ENCODE measurements around the gene KCTD17.

KCTD17 gene

GRCh38 chr22:37057796-37058510 lies 6.4 kb downstream of the KCTD17 start:
- no peak overlapping the region for H3K4me3 Mint-ChIP-seq
- H3K36me3 Mint-ChIP-seq (ENCODE audit: low read depth), result peaks cover 12% of the 10 kb centered on the region
- peaks cover 27% of the 10 kb centered on the region for H3K4me1 Mint-ChIP-seq (ENCODE audit: low read depth)
- no peak overlapping the region for H3K27ac Mint-ChIP-seq
- H3K27me3 Mint-ChIP-seq, result no peaks in the 10 kb centered on the region
- H3K9me3 Mint-ChIP-seq, result no peaks in the 10 kb centered on the region

GRCh38 chr22:37058917-37059701 lies 7.6 kb downstream of the KCTD17 start:
- H3K4me1 Mint-ChIP-seq (ENCODE audit: low read depth), result peaks cover 24% of the 10 kb centered on the region
- no peaks in the 10 kb centered on the region for H3K9me3 Mint-ChIP-seq
- no peak overlapping the region for H3K4me3 Mint-ChIP-seq
- H3K27ac Mint-ChIP-seq, result no peak overlapping the region
- H3K36me3 Mint-ChIP-seq (ENCODE audit: low read depth), result peaks cover 12% of the 10 kb centered on the region
- H3K27me3 Mint-ChIP-seq, result no peaks in the 10 kb centered on the region

- Mint-ChIP-seq H3K4me1 (ENCODE audit: low read depth) (peaks cover 24% of the 10 kb centered on the region), H3K9me3 (no peaks in the 10 kb centered on the region), H3K27me3 (no peaks in the 10 kb centered on the region), H3K4me3 (no peak overlapping the region), H3K36me3 (ENCODE audit: low read depth) (peaks cover 12% of the 10 kb centered on the region), H3K27ac (no peak overlapping the region)
Observed at GRCh38 chr22:37059876-37060449, 8.4 kb downstream of the KCTD17 start.

GRCh38 chr22:37060801-37061610 lies 9.5 kb downstream of the KCTD17 start:
- Mint-ChIP-seq H3K9me3 (no peaks in the 10 kb centered on the region), H3K27me3 (no peaks in the 10 kb centered on the region), H3K36me3 (ENCODE audit: low read depth) (peaks cover 8% of the 10 kb centered on the region), H3K27ac (peak overlapping the region; percentile 63), H3K4me3 (peak overlapping the region; percentile 52), H3K4me1 (ENCODE audit: low read depth) (peaks cover 24% of the 10 kb centered on the region)

GRCh38 chr22:37061611-37062375 lies 10.3 kb downstream of the KCTD17 start:
- no peak overlapping the region for H3K4me3 Mint-ChIP-seq
- peaks cover 24% of the 10 kb centered on the region for H3K4me1 Mint-ChIP-seq (ENCODE audit: low read depth)
- peak overlapping the region; percentile 63 for H3K27ac Mint-ChIP-seq
- no peaks in the 10 kb centered on the region for H3K27me3 Mint-ChIP-seq
- peaks cover 4% of the 10 kb centered on the region for H3K36me3 Mint-ChIP-seq (ENCODE audit: low read depth)
- H3K9me3 Mint-ChIP-seq, result no peaks in the 10 kb centered on the region

GRCh38 chr22:37062376-37062675 lies 10.8 kb downstream of the KCTD17 start:
- Mint-ChIP-seq H3K4me1 (ENCODE audit: low read depth) (peaks cover 24% of the 10 kb centered on the region), H3K4me3 (no peak overlapping the region), H3K27me3 (no peaks in the 10 kb centered on the region), H3K27ac (no peak overlapping the region), H3K9me3 (no peaks in the 10 kb centered on the region), H3K36me3 (ENCODE audit: low read depth) (peaks cover 4% of the 10 kb centered on the region)

- H3K36me3 Mint-ChIP-seq (ENCODE audit: low read depth), result peaks cover 4% of the 10 kb centered on the region
- H3K9me3 Mint-ChIP-seq, result no peaks in the 10 kb centered on the region
- peaks cover 24% of the 10 kb centered on the region for H3K4me1 Mint-ChIP-seq (ENCODE audit: low read depth)
- peaks cover 5% of the 10 kb centered on the region for H3K27me3 Mint-ChIP-seq
- no peak overlapping the region for H3K4me3 Mint-ChIP-seq
- H3K27ac Mint-ChIP-seq, result no peak overlapping the region
Observed at GRCh38 chr22:37062702-37063381, 11.3 kb downstream of the KCTD17 start.

GRCh38 chr22:37063431-37064420 lies 12.2 kb downstream of the KCTD17 start:
- H3K4me3 Mint-ChIP-seq, result no peak overlapping the region
- H3K27ac Mint-ChIP-seq, result no peak overlapping the region
- H3K27me3 Mint-ChIP-seq, result peaks cover 12% of the 10 kb centered on the region
- H3K9me3 Mint-ChIP-seq, result no peaks in the 10 kb centered on the region
- H3K4me1 Mint-ChIP-seq (ENCODE audit: low read depth), result peaks cover 24% of the 10 kb centered on the region
- H3K36me3 Mint-ChIP-seq (ENCODE audit: low read depth), result peaks cover 4% of the 10 kb centered on the region

GRCh38 chr22:37064553-37064952 lies 13.0 kb downstream of the KCTD17 start:
- Mint-ChIP-seq H3K9me3 (no peaks in the 10 kb centered on the region), H3K27ac (no peak overlapping the region), H3K4me1 (ENCODE audit: low read depth) (peaks cover 24% of the 10 kb centered on the region), H3K4me3 (no peak overlapping the region), H3K36me3 (ENCODE audit: low read depth) (peaks cover 4% of the 10 kb centered on the region), H3K27me3 (peaks cover 16% of the 10 kb centered on the region)

- peaks cover 22% of the 10 kb centered on the region for H3K27me3 Mint-ChIP-seq
- H3K4me1 Mint-ChIP-seq (ENCODE audit: low read depth), result peaks cover 20% of the 10 kb centered on the region
- H3K4me3 Mint-ChIP-seq, result no peak overlapping the region
- no peaks in the 10 kb centered on the region for H3K9me3 Mint-ChIP-seq
- peaks cover 4% of the 10 kb centered on the region for H3K36me3 Mint-ChIP-seq (ENCODE audit: low read depth)
- no peak overlapping the region for H3K27ac Mint-ChIP-seq
Observed at GRCh38 chr22:37065180-37065579, 13.6 kb downstream of the KCTD17 start.

- H3K36me3 Mint-ChIP-seq (ENCODE audit: low read depth), result peaks cover 3% of the 10 kb centered on the region
- H3K4me3 Mint-ChIP-seq, result no peak overlapping the region
- peaks cover 23% of the 10 kb centered on the region for H3K27me3 Mint-ChIP-seq
- H3K4me1 Mint-ChIP-seq (ENCODE audit: low read depth), result peaks cover 12% of the 10 kb centered on the region
- H3K27ac Mint-ChIP-seq, result no peak overlapping the region
- H3K9me3 Mint-ChIP-seq, result no peaks in the 10 kb centered on the region
Observed at GRCh38 chr22:37065961-37066360, 14.4 kb downstream of the KCTD17 start.

GRCh38 chr22:37067428-37067827 lies 15.9 kb downstream of the KCTD17 start:
- Mint-ChIP-seq H3K27me3 (peaks cover 23% of the 10 kb centered on the region), H3K27ac (no peak overlapping the region), H3K36me3 (ENCODE audit: low read depth) (no peaks in the 10 kb centered on the region), H3K4me1 (ENCODE audit: low read depth) (peaks cover 4% of the 10 kb centered on the region), H3K4me3 (no peak overlapping the region), H3K9me3 (no peaks in the 10 kb centered on the region)

GRCh38 chr22:37068859-37069258 lies 17.3 kb downstream of the KCTD17 start:
- Mint-ChIP-seq H3K27me3 (peaks cover 23% of the 10 kb centered on the region), H3K36me3 (ENCODE audit: low read depth) (no peaks in the 10 kb centered on the region), H3K27ac (no peak overlapping the region), H3K4me3 (no peak overlapping the region), H3K9me3 (no peaks in the 10 kb centered on the region), H3K4me1 (ENCODE audit: low read depth) (no peaks in the 10 kb centered on the region)

Data from stimulated activated naive CD8-positive, alpha-beta T cell treated with anti-CD3 and anti-CD28 coated beads, Interleukin-15, Interleukin-2, amounts not matched to agents 100 ng/mL and 50 ng/mL, for 24 hours (primary cell).